RWPE2 (cell line): Measurements from ENCODE around the gene CPB1.
A peak's percentile ranks its signal among the peaks of the same experiment; 100 is the strongest.

Source experiments
- ATAC-seq: fragments of 200-7000 bp; cut with Tn5 transposase; 3 replicates; pipeline ENCODE4 v1.9.1; 2021; ENCODE audit warnings: low read depth
- DNase-seq: peaks from one replicate; pipeline ENCODE4 v3.0.0-alpha.2; 2020; ENCODE audit warnings: low spot score
- H3K27ac ChIP-seq: fragments of 450-650 bp; 2 replicates; pipeline ENCODE4 v1.5.1; 2017; ENCODE audit warnings: mild to moderate bottlenecking; ENCODE audit not compliant: poor library complexity, severe bottlenecking
- H3K27me3 ChIP-seq: fragments of 250-450 bp; sonication (Bioruptor Pico); 2 replicates; pipeline ENCODE4 v1.5.1; 2021; ENCODE audit warnings: mild to moderate bottlenecking, moderate library complexity; ENCODE audit not compliant: insufficient read depth, poor library complexity, severe bottlenecking
- H3K36me3 ChIP-seq: fragments of 250-450 bp; sonication (Bioruptor Pico); 2 replicates; pipeline ENCODE4 v1.5.1; 2020; ENCODE audit warnings: low read depth, mild to moderate bottlenecking, moderate library complexity
- H3K4me1 ChIP-seq: fragments of 250-450 bp; sonication (Bioruptor Pico); 2 replicates; pipeline ENCODE4 v1.5.1; 2021; ENCODE audit warnings: mild to moderate bottlenecking, moderate library complexity; ENCODE audit not compliant: insufficient read depth, poor library complexity, severe bottlenecking
- H3K4me3 ChIP-seq: fragments of 250-450 bp; sonication (Bioruptor Pico); 2 replicates; pipeline ENCODE4 v1.5.1; 2021; ENCODE audit warnings: mild to moderate bottlenecking, moderate library complexity; ENCODE audit not compliant: severe bottlenecking
- H3K9me3 ChIP-seq: fragments of 250-450 bp; sonication (Bioruptor Pico); 2 replicates; pipeline ENCODE4 v1.5.1; 2021; ENCODE audit warnings: mild to moderate bottlenecking, moderate library complexity; ENCODE audit not compliant: severe bottlenecking
- CTCF ChIP-seq: fragments of 450-650 bp; IDR thresholded peaks from one replicate; pipeline ENCODE4 v1.5.1; 2017; ENCODE audit warnings: mild to moderate bottlenecking, moderate library complexity; ENCODE audit not compliant: poor library complexity, severe bottlenecking

The CPB1 gene

GRCh38 chr3:148884261-148884660, 56.6 kb downstream of the CPB1 start:
- ATAC-seq (no peak), DNase-seq (no peak)
- Histone ChIP-seq H3K4me3 (no peak overlapping the region), H3K36me3 (no peaks in the 10 kb centered on the region), H3K9me3 (no peaks in the 10 kb centered on the region), H3K27ac (no peak overlapping the region), H3K4me1 (no peaks in the 10 kb centered on the region), H3K27me3 (no peaks in the 10 kb centered on the region)
- no peak for TF ChIP-seq CTCF

- Histone ChIP-seq H3K9me3 (no peaks in the 10 kb centered on the region), H3K27me3 (no peaks in the 10 kb centered on the region), H3K4me1 (no peaks in the 10 kb centered on the region), H3K36me3 (no peaks in the 10 kb centered on the region), H3K4me3 (no peak overlapping the region), H3K27ac (no peak overlapping the region)
- DNase-seq (no peak), ATAC-seq (no peak)
- TF ChIP-seq CTCF = no peak
Measured at GRCh38 chr3:148889828-148890227, 62.2 kb downstream of the CPB1 start.

GRCh38 chr3:148896062-148896461, 68.5 kb downstream of the CPB1 start:
- no peaks in the 10 kb centered on the region for H3K4me1 ChIP-seq
- H3K9me3 ChIP-seq = no peaks in the 10 kb centered on the region
- H3K36me3 ChIP-seq = no peaks in the 10 kb centered on the region
- no peak overlapping the region for H3K4me3 ChIP-seq
- ATAC-seq = no peak
- DNase-seq = no peak
- no peak for TF ChIP-seq CTCF
- H3K27ac ChIP-seq = no peak overlapping the region
- H3K27me3 ChIP-seq = no peaks in the 10 kb centered on the region

GRCh38 chr3:148901987-148902791, 74.6 kb downstream of the CPB1 start:
- ATAC-seq (peak; percentile 61), DNase-seq (no peak)
- Histone ChIP-seq H3K4me1 (peaks cover 20% of the 10 kb centered on the region), H3K27me3 (no peaks in the 10 kb centered on the region), H3K4me3 (no peak overlapping the region), H3K9me3 (no peaks in the 10 kb centered on the region), H3K27ac (peak overlapping the region; percentile 90), H3K36me3 (no peaks in the 10 kb centered on the region)
- no peak for TF ChIP-seq CTCF

- TF ChIP-seq CTCF = no peak
Measured at GRCh38 chr3:148903022-148903442, 75.4 kb downstream of the CPB1 start.

More at GRCh38 chr3:148903022-148903442, 75.4 kb downstream of the CPB1 start:
- ATAC-seq = peak; percentile 91
- Histone ChIP-seq H3K4me1 (peaks cover 20% of the 10 kb centered on the region), H3K9me3 (no peaks in the 10 kb centered on the region), H3K4me3 (no peak overlapping the region), H3K27me3 (no peaks in the 10 kb centered on the region), H3K27ac (peak overlapping the region; percentile 90), H3K36me3 (no peaks in the 10 kb centered on the region)
- no peak for DNase-seq
